ENCODE data around the gene EXT2. TPM values are rescaled to one million over a fixed set of nuclear protein-coding genes. Genes with fewer than 3 reads are reported as not detected.

The EXT2 gene
- total and polyA plus RNA-seq, 4 donors = 18.0 to 95.3 (median 45.9) TPM

DNA sequence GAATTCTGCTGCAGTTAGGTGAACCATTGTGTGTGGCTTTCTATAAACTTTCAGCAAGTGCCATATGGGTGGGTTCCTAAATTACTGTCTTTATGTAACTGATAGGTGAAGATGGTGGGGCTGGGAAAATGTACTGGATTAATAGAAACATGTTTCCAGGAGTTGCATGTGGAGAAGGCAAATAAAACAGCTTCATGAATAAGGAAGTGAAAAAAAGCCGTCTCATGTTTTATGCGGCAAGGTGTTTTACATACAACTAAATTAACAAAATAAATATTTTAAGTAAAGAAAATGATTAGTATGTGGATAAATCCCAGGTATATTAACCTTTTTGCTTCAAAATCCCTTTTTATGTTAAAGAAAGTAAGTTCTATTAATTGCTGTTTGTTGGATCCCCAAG lies 67.2 kb downstream of the EXT2 start:
- TF ChIP-seq, protein P1, sequence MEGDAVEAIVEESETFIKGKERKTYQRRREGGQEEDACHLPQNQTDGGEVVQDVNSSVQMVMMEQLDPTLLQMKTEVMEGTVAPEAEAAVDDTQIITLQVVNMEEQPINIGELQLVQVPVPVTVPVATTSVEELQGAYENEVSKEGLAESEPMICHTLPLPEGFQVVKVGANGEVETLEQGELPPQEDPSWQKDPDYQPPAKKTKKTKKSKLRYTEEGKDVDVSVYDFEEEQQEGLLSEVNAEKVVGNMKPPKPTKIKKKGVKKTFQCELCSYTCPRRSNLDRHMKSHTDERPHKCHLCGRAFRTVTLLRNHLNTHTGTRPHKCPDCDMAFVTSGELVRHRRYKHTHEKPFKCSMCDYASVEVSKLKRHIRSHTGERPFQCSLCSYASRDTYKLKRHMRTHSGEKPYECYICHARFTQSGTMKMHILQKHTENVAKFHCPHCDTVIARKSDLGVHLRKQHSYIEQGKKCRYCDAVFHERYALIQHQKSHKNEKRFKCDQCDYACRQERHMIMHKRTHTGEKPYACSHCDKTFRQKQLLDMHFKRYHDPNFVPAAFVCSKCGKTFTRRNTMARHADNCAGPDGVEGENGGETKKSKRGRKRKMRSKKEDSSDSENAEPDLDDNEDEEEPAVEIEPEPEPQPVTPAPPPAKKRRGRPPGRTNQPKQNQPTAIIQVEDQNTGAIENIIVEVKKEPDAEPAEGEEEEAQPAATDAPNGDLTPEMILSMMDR (IDR thresholded peaks at IDR 0.05; ENCODE audit: control extremely low read depth, extremely low read depth) = no peak
- no peak for ATAC-seq (ENCODE audit: insufficient read depth, low FRiP score)
- Histone ChIP-seq H3K9ac (ENCODE audit: insufficient read depth in 1 of 2, low read length in 2 of 2) (no peak overlapping the region), H3K4me3 (no peak overlapping the region), H3K27me3 (ENCODE audit: control insufficient read depth in 3 of 3, insufficient read depth in 3 of 3, low read length in 2 of 3) (no peaks in the 10 kb centered on the region), H3K9me3 (ENCODE audit: control insufficient read depth in 4 of 4, insufficient read depth in 3 of 4, low read length in 3 of 4) (peaks cover 0 to 5% (median 1%) of the 10 kb centered on the region in 4 donors), H3K27ac (ENCODE audit: low read depth in 1 of 2, low read length in 1 of 2) (no peak overlapping the region), H3K4me1 (ENCODE audit: control insufficient read depth in 5 of 5, insufficient read depth in 5 of 5, low read length in 5 of 5) (peaks cover 0 to 2% (median 0%) of the 10 kb centered on the region in 5 donors), H3K36me3 (ENCODE audit: control insufficient read depth in 4 of 4, insufficient read depth in 4 of 4, low read length in 4 of 4) (peaks cover 0 to 4% (median 1%) of the 10 kb centered on the region in 4 donors)
- 97% methylated on average over 2 of the region's 2 CpGs for WGBS, 2 donors
- DNase-seq = no peak

DNA sequence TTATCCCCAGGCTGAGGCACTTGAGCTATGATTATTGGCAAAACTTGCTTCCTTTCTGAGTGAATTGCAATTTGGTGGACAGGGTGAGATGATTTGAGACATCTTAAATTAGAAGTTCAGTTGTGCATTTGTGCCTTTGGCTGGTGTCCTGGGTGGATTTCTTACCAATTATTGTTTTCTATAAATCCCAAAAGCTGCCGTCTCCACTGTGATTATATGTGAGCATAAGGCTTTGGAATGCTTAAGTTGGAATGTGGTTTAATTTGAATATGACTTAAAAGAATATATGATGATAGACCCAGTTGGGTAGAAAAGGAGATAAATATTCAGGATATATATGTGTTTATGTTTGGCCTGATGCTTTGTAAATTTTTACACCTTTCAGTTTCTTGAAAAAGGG lies 70.0 kb downstream of the EXT2 start:
- WGBS, 2 donors = 97 to 100% methylated on average over 1 of the region's 1 CpG
- Histone ChIP-seq H3K27ac (ENCODE audit: low read depth in 1 of 2, low read length in 1 of 2) (no peak overlapping the region), H3K4me1 (ENCODE audit: control insufficient read depth in 5 of 5, insufficient read depth in 5 of 5, low read length in 5 of 5) (peaks cover 0 to 2% (median 0%) of the 10 kb centered on the region in 5 donors), H3K9ac (ENCODE audit: insufficient read depth in 1 of 2, low read length in 2 of 2) (no peak overlapping the region), H3K36me3 (ENCODE audit: control insufficient read depth in 4 of 4, insufficient read depth in 4 of 4, low read length in 4 of 4) (no peaks in the 10 kb centered on the region), H3K9me3 (ENCODE audit: control insufficient read depth in 4 of 4, insufficient read depth in 3 of 4, low read length in 3 of 4) (no peaks in the 10 kb centered on the region), H3K27me3 (ENCODE audit: control insufficient read depth in 3 of 3, insufficient read depth in 3 of 3, low read length in 2 of 3) (no peaks in the 10 kb centered on the region), H3K4me3 (no peak overlapping the region)
- TF ChIP-seq, protein P1 (IDR thresholded peaks at IDR 0.05; ENCODE audit: control extremely low read depth, extremely low read depth) = no peak
- DNase-seq (no peak), ATAC-seq (ENCODE audit: insufficient read depth, low FRiP score) (no peak)

DNA sequence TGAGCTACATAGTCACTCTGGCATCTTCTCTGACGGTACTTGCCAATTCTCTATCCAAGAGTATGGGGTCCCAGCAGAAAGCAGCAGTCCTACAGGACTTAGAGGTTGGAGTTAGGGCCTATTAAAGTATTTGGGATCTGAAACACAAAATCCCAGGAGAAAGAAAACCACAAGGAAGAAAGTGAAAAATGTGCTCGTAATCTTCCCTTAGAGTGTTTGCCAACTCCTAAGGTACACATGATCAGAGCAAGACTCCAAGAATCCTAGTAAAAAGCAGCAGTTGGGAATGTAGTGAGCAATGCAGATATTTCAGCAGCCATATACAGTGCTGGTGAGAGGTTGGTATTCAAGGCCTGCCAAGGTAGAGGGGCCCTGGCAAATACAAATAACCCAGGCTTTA lies 71.6 kb downstream of the EXT2 start:
- Histone ChIP-seq H3K27ac (ENCODE audit: low read depth in 1 of 2, low read length in 1 of 2) (no peak overlapping the region), H3K9ac (ENCODE audit: insufficient read depth in 1 of 2, low read length in 2 of 2) (no peak overlapping the region), H3K27me3 (ENCODE audit: control insufficient read depth in 3 of 3, insufficient read depth in 3 of 3, low read length in 2 of 3) (no peaks in the 10 kb centered on the region), H3K9me3 (ENCODE audit: control insufficient read depth in 4 of 4, insufficient read depth in 3 of 4, low read length in 3 of 4) (no peaks in the 10 kb centered on the region), H3K4me3 (no peak overlapping the region), H3K36me3 (ENCODE audit: control insufficient read depth in 4 of 4, insufficient read depth in 4 of 4, low read length in 4 of 4) (peaks cover 0 to 4% (median 1%) of the 10 kb centered on the region in 4 donors), H3K4me1 (ENCODE audit: control insufficient read depth in 5 of 5, insufficient read depth in 5 of 5, low read length in 5 of 5) (peaks cover 0 to 2% (median 0%) of the 10 kb centered on the region in 5 donors)
- TF ChIP-seq, protein P1 (IDR thresholded peaks at IDR 0.05; ENCODE audit: control extremely low read depth, extremely low read depth) = no peak
- ATAC-seq (ENCODE audit: insufficient read depth, low FRiP score) (no peak), DNase-seq (no peak)
- WGBS, 2 donors = 73 to 84% methylated on average over 2 of the region's 2 CpGs

DNA sequence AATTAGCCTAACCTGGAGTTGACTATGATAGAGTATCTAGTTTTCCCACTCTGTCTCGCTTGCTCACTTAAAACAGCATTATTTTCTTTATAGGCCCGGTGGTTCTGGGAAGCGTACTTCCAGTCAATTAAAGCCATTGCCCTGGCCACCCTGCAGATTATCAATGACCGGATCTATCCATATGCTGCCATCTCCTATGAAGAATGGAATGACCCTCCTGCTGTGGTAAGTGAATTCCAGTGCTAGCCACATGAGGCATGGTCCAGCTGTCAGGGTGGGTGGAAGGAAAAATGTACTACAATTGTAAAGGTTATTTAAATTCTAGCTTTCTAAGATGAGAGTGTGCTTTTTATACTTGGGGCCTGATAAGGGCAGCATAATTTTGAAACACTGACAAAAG lies 76.0 kb downstream of the EXT2 start:
- H3K27me3 ChIP-seq (ENCODE audit: control insufficient read depth in 3 of 3, insufficient read depth in 3 of 3, low read length in 2 of 3) = no peaks in the 10 kb centered on the region
- no peaks in the 10 kb centered on the region for H3K9me3 ChIP-seq (ENCODE audit: control insufficient read depth in 4 of 4, insufficient read depth in 3 of 4, low read length in 3 of 4)
- H3K4me1 ChIP-seq (ENCODE audit: control insufficient read depth in 5 of 5, insufficient read depth in 5 of 5, low read length in 5 of 5) = no peaks in the 10 kb centered on the region
- H3K36me3 ChIP-seq (ENCODE audit: control insufficient read depth in 4 of 4, insufficient read depth in 4 of 4, low read length in 4 of 4) = peaks cover 0 to 8% (median 2%) of the 10 kb centered on the region in 4 donors
- H3K27ac ChIP-seq (ENCODE audit: low read depth in 1 of 2, low read length in 1 of 2) = no peak overlapping the region
- no peak overlapping the region for H3K9ac ChIP-seq (ENCODE audit: insufficient read depth in 1 of 2, low read length in 2 of 2)
- ATAC-seq (ENCODE audit: insufficient read depth, low FRiP score) (no peak), DNase-seq (no peak)
- no peak overlapping the region for H3K4me3 ChIP-seq
- TF ChIP-seq, protein P1 (IDR thresholded peaks at IDR 0.05; ENCODE audit: control extremely low read depth, extremely low read depth) = no peak
- WGBS, 2 donors = 90 to 92% methylated on average over 4 of the region's 4 CpGs
